ENCODE measurements around the gene DCAF8.

The DCAF8 gene

DNA sequence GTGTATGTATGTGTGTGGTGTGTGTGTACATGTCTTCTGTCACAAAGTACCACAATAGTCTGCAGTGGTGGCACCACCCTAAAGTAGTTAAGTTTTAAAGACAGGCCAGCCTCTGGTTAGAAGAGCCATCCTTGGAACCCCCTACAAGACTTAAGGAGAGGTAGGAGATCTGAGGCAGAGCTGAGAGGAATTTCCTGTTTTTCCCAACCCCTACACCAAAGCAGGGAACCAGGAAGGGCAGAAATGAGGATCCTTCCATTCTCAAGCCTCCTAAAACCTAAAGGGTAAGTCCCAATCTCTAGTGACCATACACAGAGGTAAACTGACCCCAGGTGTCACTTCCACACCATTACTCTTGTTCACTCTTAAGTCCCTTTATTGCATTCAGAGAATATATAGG, 46.0 kb downstream of the DCAF8 start:
- TF ChIP-seq, protein P1, sequence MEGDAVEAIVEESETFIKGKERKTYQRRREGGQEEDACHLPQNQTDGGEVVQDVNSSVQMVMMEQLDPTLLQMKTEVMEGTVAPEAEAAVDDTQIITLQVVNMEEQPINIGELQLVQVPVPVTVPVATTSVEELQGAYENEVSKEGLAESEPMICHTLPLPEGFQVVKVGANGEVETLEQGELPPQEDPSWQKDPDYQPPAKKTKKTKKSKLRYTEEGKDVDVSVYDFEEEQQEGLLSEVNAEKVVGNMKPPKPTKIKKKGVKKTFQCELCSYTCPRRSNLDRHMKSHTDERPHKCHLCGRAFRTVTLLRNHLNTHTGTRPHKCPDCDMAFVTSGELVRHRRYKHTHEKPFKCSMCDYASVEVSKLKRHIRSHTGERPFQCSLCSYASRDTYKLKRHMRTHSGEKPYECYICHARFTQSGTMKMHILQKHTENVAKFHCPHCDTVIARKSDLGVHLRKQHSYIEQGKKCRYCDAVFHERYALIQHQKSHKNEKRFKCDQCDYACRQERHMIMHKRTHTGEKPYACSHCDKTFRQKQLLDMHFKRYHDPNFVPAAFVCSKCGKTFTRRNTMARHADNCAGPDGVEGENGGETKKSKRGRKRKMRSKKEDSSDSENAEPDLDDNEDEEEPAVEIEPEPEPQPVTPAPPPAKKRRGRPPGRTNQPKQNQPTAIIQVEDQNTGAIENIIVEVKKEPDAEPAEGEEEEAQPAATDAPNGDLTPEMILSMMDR (IDR thresholded peaks at IDR 0.05; ENCODE audit: extremely low read depth, missing control alignments): no peak

DNA sequence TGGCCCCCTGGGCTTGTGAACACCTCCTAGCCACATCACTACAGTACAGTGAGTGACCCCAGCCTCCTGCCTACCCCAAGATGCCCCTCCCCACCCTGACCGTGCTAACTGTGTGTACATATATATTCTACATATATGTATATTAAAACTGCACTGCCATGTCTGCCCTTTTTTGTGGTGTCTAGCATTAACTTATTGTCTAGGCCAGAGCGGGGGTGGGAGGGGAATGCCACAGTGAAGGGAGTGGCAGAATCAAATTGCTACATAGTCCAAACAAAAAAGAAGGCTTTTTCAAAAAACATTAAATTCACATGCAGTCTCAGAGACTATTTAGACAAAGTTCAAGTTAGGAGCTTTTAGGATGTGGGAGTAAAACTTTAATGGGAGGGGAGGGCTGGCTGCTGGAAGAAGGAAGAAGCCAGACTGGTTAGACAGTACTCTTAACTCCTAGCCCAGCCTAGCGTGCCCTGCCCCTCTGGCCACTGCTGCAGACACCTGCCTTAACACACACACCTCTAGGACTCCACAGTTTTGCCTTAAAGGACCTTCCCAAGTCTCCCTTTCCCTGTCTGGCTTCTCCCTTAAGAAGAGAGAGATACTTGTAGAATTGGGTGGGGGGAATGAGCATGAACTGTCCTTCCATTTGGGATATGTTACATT, 47.7 kb downstream of the DCAF8 start:
- no peak for DNase-seq (ENCODE audit: low spot score)
- TF ChIP-seq, protein P1 (IDR thresholded peaks at IDR 0.05; ENCODE audit: extremely low read depth, missing control alignments): no peak

More for the DNA sequence above, 46.0 kb downstream of the DCAF8 start:
- no peak for DNase-seq (ENCODE audit: low spot score)

DNA sequence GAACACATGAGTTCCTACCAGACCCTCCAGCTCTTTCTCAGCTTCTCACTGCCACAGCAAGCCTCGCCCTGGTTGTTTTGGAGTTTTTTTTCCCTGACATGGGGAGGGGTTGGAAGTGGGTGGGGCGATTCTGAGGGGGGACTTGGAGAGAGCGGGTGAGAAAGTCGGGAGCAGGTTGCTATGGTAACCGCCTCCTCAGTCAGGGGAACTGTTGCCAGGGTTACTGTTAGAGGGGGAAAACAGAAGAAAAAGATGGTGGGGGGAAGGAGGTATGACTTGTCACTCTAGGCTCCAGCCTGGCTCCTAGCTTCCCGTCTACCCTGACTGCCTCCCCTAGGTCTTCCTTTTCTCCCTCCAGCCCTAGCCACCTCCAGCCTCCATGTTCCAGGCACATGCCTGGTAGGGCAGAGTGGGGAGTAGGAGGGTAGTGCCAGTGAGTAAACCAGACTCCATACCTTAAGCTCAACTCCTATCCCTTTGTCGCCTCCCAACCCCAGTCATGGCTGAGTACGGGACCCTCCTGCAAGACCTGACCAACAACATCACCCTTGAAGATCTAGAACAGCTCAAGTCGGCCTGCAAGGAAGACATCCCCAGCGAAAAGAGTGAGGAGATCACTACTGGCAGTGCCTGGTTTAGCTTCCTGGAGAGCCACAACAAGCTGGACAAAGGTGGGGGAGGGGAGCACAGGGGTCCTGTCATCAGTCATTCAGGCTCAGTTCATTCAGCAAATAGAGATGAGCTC, 51.1 kb downstream of the DCAF8 start:
- TF ChIP-seq, protein P1 (IDR thresholded peaks at IDR 0.05; ENCODE audit: extremely low read depth, missing control alignments): no peak

DNA sequence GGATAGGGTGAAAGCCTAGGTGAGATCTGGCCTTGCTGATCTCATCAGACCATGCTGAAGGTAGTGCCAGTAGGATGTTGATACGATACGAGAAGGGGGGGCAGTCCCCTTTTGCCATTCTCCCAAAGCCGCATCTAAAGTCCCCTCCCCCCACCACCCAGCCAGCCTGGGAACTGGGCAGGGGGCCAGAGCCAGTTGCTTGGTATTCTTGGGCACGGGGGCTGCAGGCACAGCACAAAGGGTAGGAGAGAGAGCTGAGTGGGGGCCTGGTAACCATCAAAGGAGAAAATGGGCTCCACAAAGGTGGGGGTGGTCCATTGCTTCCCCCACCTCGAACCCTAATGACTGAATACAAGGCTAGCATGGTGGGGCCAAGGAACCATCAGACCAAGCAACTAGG, 51.8 kb downstream of the DCAF8 start:
- no peak for DNase-seq (ENCODE audit: low spot score)
- TF ChIP-seq, protein P1 (IDR thresholded peaks at IDR 0.05; ENCODE audit: extremely low read depth, missing control alignments): no peak

More for the DNA sequence above, 51.1 kb downstream of the DCAF8 start:
- no peak for DNase-seq (ENCODE audit: low spot score)

DNA sequence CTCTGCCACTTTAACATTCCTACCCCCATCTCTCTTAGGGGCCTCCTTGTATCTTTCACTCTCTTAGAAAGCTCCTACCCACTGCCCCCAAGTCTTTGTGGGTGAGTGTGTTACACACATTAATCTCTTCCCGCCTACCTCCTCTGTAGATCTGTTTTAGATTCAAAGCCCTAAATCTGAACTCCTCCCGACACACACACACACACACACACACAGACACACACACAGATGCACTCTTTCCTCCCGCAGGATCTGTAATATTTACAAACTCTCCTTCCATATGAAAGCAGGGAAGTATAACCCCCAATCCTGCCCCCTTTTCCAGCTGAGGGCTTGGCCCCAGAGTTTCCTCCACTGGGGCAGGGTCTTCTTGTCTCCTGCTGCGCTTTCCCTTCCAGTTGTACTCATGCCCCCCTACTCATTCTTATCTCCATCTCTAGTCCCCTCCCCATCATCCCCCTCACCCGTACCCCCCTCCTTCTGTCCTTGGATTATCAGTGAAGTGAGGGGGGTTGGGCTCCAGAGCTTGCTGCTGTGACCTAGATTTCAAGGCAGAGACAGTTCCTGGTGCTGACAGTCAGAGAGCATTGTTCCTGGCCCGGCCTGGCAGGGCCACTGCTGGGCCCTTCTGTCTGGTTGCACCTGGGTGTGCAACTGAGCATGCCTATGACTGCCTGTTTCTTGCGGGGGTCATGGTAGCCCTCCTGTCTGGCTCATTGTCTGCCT, 52.9 kb downstream of the DCAF8 start:
- TF ChIP-seq, protein P1 (IDR thresholded peaks at IDR 0.05; ENCODE audit: extremely low read depth, missing control alignments): no peak

DNA sequence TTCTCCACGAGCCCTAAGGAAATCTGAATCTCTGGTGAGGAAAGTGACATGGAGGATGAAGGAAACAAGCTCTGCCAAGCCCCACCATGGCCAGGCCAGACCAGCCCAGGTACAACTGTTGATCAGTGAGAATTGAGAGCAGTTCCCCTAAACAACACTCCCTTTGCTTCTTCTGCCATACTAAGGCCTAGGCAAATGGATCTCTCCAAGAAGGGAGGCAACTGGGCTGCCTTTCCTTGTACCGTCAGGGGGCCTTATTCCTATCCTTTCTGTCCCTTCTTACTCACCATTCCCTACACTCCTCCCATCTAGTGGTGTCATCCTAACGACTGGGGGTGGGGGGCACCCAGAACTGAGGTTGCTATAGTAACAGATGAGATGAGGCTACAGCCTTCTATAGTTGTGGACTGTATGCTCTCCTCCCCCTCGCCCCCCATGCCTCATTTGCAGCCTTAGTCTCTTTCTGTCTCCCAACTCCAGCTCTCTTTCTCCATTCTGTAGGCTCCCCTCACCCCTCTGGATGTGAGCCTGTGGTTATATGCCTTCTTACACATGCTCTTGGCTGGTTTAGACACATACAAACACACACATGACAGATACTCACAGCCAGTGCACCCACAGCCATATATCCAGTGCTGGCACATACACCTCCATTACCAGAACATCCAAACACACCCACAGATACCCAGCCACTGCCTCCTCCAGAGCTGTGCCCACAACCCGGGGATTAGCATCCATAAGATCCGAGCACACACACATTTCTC, 53.6 kb downstream of the DCAF8 start:
- TF ChIP-seq, protein P1 (IDR thresholded peaks at IDR 0.05; ENCODE audit: extremely low read depth, missing control alignments): no peak
- DNase-seq (ENCODE audit: low spot score): no peak

More for the DNA sequence above, 52.9 kb downstream of the DCAF8 start:
- DNase-seq (ENCODE audit: low spot score): no peak
